Measurements from ENCODE around the gene POMT1.

The POMT1 gene

GRCh38 chr9:131554087-131554842, 51.5 kb downstream of the POMT1 start:
- TF ChIP-seq CTCF (IDR thresholded peaks at IDR 0.05; ENCODE audit: low read depth, low read length) (no peak), MAX (IDR thresholded peaks at IDR 0.05; ENCODE audit: low read depth, low read length) (no peak)
- peak; percentile 20 for DNase-seq (ENCODE audit: low read depth)

GRCh38 chr9:131554843-131555351, 52.2 kb downstream of the POMT1 start:
- no peak for DNase-seq (ENCODE audit: low read depth)
- TF ChIP-seq MYC (IDR thresholded peaks at IDR 0.05; ENCODE audit: low read depth, low read length) (no peak), MAX (IDR thresholded peaks at IDR 0.05; ENCODE audit: low read depth, low read length) (no peak), CTCF (IDR thresholded peaks at IDR 0.05; ENCODE audit: low read depth, low read length) (no peak)
- H3K4me3 ChIP-seq (ENCODE audit: low read depth, low read length) = no peak overlapping the region

More at GRCh38 chr9:131554087-131554842, 51.5 kb downstream of the POMT1 start:
- no peak overlapping the region for H3K4me3 ChIP-seq (ENCODE audit: low read depth, low read length)

- TF ChIP-seq CTCF (IDR thresholded peaks at IDR 0.05; ENCODE audit: low read depth, low read length) (no peak), POLR2A (IDR thresholded peaks at IDR 0.05; ENCODE audit: extremely low read depth, insufficient read length) (no peak), MYC (IDR thresholded peaks at IDR 0.05; ENCODE audit: low read depth, low read length) (no peak), MAX (IDR thresholded peaks at IDR 0.05; ENCODE audit: low read depth, low read length) (no peak)
- DNase-seq (ENCODE audit: low read depth) = no peak
- H3K4me3 ChIP-seq (ENCODE audit: low read depth, low read length) = no peak overlapping the region
Observed at GRCh38 chr9:131555841-131556673, 53.3 kb downstream of the POMT1 start.

- no peak overlapping the region for H3K4me3 ChIP-seq (ENCODE audit: low read depth, low read length)
- TF ChIP-seq MAX (IDR thresholded peaks at IDR 0.05; ENCODE audit: low read depth, low read length) (no peak), CTCF (IDR thresholded peaks at IDR 0.05; ENCODE audit: low read depth, low read length) (no peak), MYC (IDR thresholded peaks at IDR 0.05; ENCODE audit: low read depth, low read length) (no peak), POLR2A (IDR thresholded peaks at IDR 0.05; ENCODE audit: extremely low read depth, insufficient read length) (no peak)
- no peak for DNase-seq (ENCODE audit: low read depth)
Observed at GRCh38 chr9:131557855-131558548, 55.3 kb downstream of the POMT1 start.

- no peak for TF ChIP-seq POLR2A (IDR thresholded peaks at IDR 0.05; ENCODE audit: extremely low read depth, insufficient read length)
- TF ChIP-seq CTCF (IDR thresholded peaks at IDR 0.05; ENCODE audit: low read depth, low read length) = no peak
- TF ChIP-seq MYC (IDR thresholded peaks at IDR 0.05; ENCODE audit: low read depth, low read length) = no peak
- TF ChIP-seq MAX (IDR thresholded peaks at IDR 0.05; ENCODE audit: low read depth, low read length) = no peak
- DNase-seq (ENCODE audit: low read depth) = no peak
- H3K4me3 ChIP-seq (ENCODE audit: low read depth, low read length) = no peak overlapping the region
Observed at GRCh38 chr9:131559421-131560000, 56.8 kb downstream of the POMT1 start.

Data from NB4 (cell line).